ENCODE results near the gene DCLK1. TPM values are rescaled to one million over a fixed set of nuclear protein-coding genes. Genes with fewer than 3 reads are reported as not detected.

DCLK1 gene
- polyA plus RNA-seq, 3 donors, result 4.5 to 6.8 (median 6.0) TPM

Other genes with a start within 250 kb of the DCLK1 start
- gene SOHLH2, start 83.2 kb upstream of the DCLK1 start, polyA plus RNA-seq (ENCODE audit: insufficient read length in 3 of 3), result 1 to 10 TPM; 1.6 to 3.0 (median 2.3) TPM
- 1 to 10 TPM; 5.1 to 6.2 (median 5.1) TPM for gene CCDC169, start 166.4 kb upstream of the DCLK1 start, polyA plus RNA-seq (ENCODE audit: insufficient read length in 3 of 3)
- gene SPART, start 215.0 kb upstream of the DCLK1 start, polyA plus RNA-seq (ENCODE audit: insufficient read length in 3 of 3), result 10 to 100 TPM; 78.2 to 96.4 (median 82.5) TPM

Data from renal pelvis (tissue), 3 donors.